DOHH2 (cell line): ENCODE measurements around the gene ITIH2.

ENCODE experiments used
- EZH2phosphoT487 ChIP-seq: fragments of 200-600 bp; sonication (generic); IDR thresholded peaks from 2 replicates; pipeline ENCODE4 v1.6.1; 2017; ENCODE audit warnings: borderline replicate concordance, mild to moderate bottlenecking, antibody characterized with exemption, low read length, moderate library complexity, mixed read lengths
- TF ChIP-seq, protein P1 (sequence below): fragments of 200-600 bp; sonication (generic); IDR thresholded peaks from one replicate; pipeline ENCODE4 v1.5.1; 2014; ENCODE audit warnings: antibody characterized with exemption, mild to moderate bottlenecking, low read depth, low read length; ENCODE audit not compliant: poor library complexity, severe bottlenecking

DNA sequence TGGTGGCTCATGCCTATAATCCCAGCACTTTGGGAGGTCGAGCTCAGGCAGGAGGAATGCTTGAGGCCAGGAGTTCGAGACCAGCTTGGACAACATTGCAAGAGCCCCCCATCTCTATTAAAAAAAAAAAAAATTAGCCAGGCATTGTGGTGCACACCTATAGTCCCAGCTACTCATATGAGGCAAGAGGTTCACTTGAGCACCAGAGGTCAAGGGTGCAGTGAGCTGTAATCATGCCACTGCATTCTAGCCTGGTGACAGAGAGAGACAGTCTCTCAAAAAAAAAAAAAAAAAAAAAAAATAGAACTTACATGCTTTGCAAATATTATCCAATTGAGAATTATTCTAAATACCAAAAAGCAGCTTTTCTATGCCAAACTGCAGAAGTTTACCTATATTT is 73.7 kb downstream of the ITIH2 start:
- no peak for TF ChIP-seq EZH2phosphoT487
- TF ChIP-seq, protein P1, sequence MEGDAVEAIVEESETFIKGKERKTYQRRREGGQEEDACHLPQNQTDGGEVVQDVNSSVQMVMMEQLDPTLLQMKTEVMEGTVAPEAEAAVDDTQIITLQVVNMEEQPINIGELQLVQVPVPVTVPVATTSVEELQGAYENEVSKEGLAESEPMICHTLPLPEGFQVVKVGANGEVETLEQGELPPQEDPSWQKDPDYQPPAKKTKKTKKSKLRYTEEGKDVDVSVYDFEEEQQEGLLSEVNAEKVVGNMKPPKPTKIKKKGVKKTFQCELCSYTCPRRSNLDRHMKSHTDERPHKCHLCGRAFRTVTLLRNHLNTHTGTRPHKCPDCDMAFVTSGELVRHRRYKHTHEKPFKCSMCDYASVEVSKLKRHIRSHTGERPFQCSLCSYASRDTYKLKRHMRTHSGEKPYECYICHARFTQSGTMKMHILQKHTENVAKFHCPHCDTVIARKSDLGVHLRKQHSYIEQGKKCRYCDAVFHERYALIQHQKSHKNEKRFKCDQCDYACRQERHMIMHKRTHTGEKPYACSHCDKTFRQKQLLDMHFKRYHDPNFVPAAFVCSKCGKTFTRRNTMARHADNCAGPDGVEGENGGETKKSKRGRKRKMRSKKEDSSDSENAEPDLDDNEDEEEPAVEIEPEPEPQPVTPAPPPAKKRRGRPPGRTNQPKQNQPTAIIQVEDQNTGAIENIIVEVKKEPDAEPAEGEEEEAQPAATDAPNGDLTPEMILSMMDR = no peak
